B cell (primary cell): ENCODE data around the gene HIPK2. TPM values are rescaled to one million over a fixed set of nuclear protein-coding genes. Genes with fewer than 3 reads are reported as not detected.

Experiments
- ATAC-seq: fragments of 200-7000 bp; cut with Tn5 transposase; one replicate; pipeline ENCODE4 v1.10.0; 2021; ENCODE audit warnings: low read depth, mild to moderate bottlenecking, moderate number of reproducible peaks, moderate library complexity
- CTCF ChIA-PET: fragments of 350-600 bp; sonication (Branson Sonifier 250); formaldehyde crosslinking; loops from one replicate; lab custom pipeline; 2021; ENCODE audit warnings: antibody characterized with exemption, inconsistent platforms; lab: Charles Lee
- POLR2A ChIA-PET: fragments of 350-600 bp; sonication (Branson Sonifier 250); formaldehyde crosslinking; loops from one replicate; lab custom pipeline; 2021; ENCODE audit warnings: antibody characterized with exemption; lab: Charles Lee
- DNase-seq: peaks from one replicate; pipeline ENCODE4 v3.0.0; 2013
- H2AFZ ChIP-seq: 2 replicates; pipeline ENCODE4 v1.6.1; 2012; ENCODE audit warnings: mild to moderate bottlenecking, low read depth, low read length; ENCODE audit not compliant: insufficient read depth, poor library complexity, severe bottlenecking
- H3K27ac ChIP-seq, 2 donors: 1 replicate in 1 of 2; 2 replicates in 1 of 2; pipeline ENCODE4 v1.5.1; 2012 to 2013; ENCODE audit warnings: low read length in 2 of 2, mild to moderate bottlenecking in 2 of 2, moderate library complexity in 1 of 2
- H3K27me3 ChIP-seq, 4 experiments: fragments of 200-600 bp in 1 of 4; sonication (generic) in 1 of 4; replicated peaks in 1 of 4; 1 replicate in 2 of 4; 2 replicates in 2 of 4; pipeline versions ENCODE4 v1.6.1 to v1.7.0; 2013 to 2016; ENCODE audit warnings: low read length in 3 of 4, mild to moderate bottlenecking in 2 of 4, mixed read lengths in 1 of 4, moderate library complexity in 1 of 4; ENCODE audit not compliant: insufficient read depth in 4 of 4, control insufficient read depth in 3 of 4; ENCODE audit errors: control extremely low read depth in 1 of 4
- H3K36me3 ChIP-seq, 2 experiments: replicated peaks in 1 of 2; 1 replicate in 1 of 2; 2 replicates in 1 of 2; pipeline versions ENCODE4 v1.6.1 to v1.7.1; 2013; ENCODE audit warnings: low read length in 1 of 2; ENCODE audit not compliant: insufficient read depth in 2 of 2, control insufficient read depth in 1 of 2; ENCODE audit errors: control extremely low read depth in 1 of 2, extremely low read depth in 1 of 2
- H3K4me1 ChIP-seq, 2 donors: fragments of 200-600 bp in 1 of 2; sonication (generic) in 1 of 2; 1 replicate in 1 of 2; 2 replicates in 1 of 2; pipeline versions ENCODE4 v1.5.1 to v1.6.1; 2013 to 2017; ENCODE audit warnings: low read length in 2 of 2; ENCODE audit not compliant: control insufficient read depth in 2 of 2, insufficient read depth in 2 of 2
- H3K4me2 ChIP-seq: replicated peaks from 2 replicates; pipeline ENCODE3; 2012; ENCODE audit warnings: mild to moderate bottlenecking, low read depth, low read length; ENCODE audit not compliant: poor library complexity, severe bottlenecking
- H3K4me3 ChIP-seq, 5 experiments: fragments of 200-600 bp in 1 of 5; sonication (generic) in 1 of 5; 1 replicate in 3 of 5; 2 replicates in 2 of 5; pipeline versions ENCODE4 v1.5.1 to v1.7.0; 2011 to 2016; ENCODE audit warnings: low read length in 4 of 5, mild to moderate bottlenecking in 4 of 5, low read depth in 2 of 5, control low read depth in 1 of 5, moderate library complexity in 1 of 5; ENCODE audit not compliant: insufficient read depth in 1 of 5; ENCODE audit errors: control extremely low read depth in 1 of 5, extremely low read depth in 1 of 5
- H3K79me2 ChIP-seq: fragments of 200-600 bp; sonication (generic); one replicate; pipeline ENCODE4 v1.6.0; 2016; ENCODE audit warnings: low read length; ENCODE audit not compliant: control insufficient read depth, insufficient read depth
- H3K9ac ChIP-seq: fragments of 200-600 bp; sonication (generic); 2 replicates; pipeline ENCODE4 v1.6.1; 2017; ENCODE audit warnings: mild to moderate bottlenecking, low read length, moderate library complexity
- H3K9me3 ChIP-seq, 3 donors: one replicate each; pipeline versions ENCODE4 v1.6.1 to v1.7.1; 2013; ENCODE audit warnings: low read length in 2 of 3; ENCODE audit not compliant: control insufficient read depth in 2 of 3, insufficient read depth in 1 of 3; ENCODE audit errors: control extremely low read depth in 1 of 3
- H4K20me1 ChIP-seq: 2 replicates; pipeline ENCODE4 v1.6.0; 2012; ENCODE audit warnings: mild to moderate bottlenecking, low read length; ENCODE audit not compliant: insufficient read depth, control insufficient read depth, poor library complexity, severe bottlenecking
- H3K27ac Mint-ChIP-seq: one replicate; pipeline ENCODE4 v1.8.0; 2021; ENCODE audit warnings: mixed read lengths
- H3K27me3 Mint-ChIP-seq: one replicate; pipeline ENCODE4 v1.8.0; 2021; ENCODE audit warnings: mixed read lengths
- H3K4me1 Mint-ChIP-seq: one replicate; pipeline ENCODE4 v1.8.0; 2021; ENCODE audit warnings: mixed read lengths
- H3K4me3 Mint-ChIP-seq: one replicate; pipeline ENCODE4 v1.8.0; 2021; ENCODE audit warnings: mixed read lengths
- H3K9me3 Mint-ChIP-seq: one replicate; pipeline ENCODE4 v1.8.0; 2022; ENCODE audit warnings: mixed read lengths; ENCODE audit not compliant: insufficient read depth
- EZH2 ChIP-seq: IDR thresholded peaks from 2 replicates; pipeline ENCODE4 v1.6.1; 2012; ENCODE audit warnings: borderline replicate concordance, low read depth, mild to moderate bottlenecking, moderate library complexity, low read length; ENCODE audit not compliant: insufficient read depth, poor library complexity, severe bottlenecking
- WGBS: methylation state at CpG from one replicate; pipeline ENCODE4 v1.1.5; 2013; ENCODE audit warnings: missing lambda C conversion rate; ENCODE audit not compliant: insufficient coverage; 5-methylcytosine and 5-hydroxymethylcytosine counted together
- intact Hi-C: fragments of 100-400 bp; cut with micrococcal nuclease; formaldehyde crosslinking; loops from one replicate; pipeline ENCODE4 v1.10.0; 2022
- polyA plus RNA-seq: library from polyadenylated mRNA; depleted of rRNA; stranded (reverse); fragments of >200 nt; gene quantifications from 2 replicates; pipeline ENCODE4 v1.2.3, GENCODE V29; 2012
- total RNA-seq, 2 donors: library from RNA; stranded (reverse); fragments of 120-200 nt in 1 of 2; gene quantifications; 1 replicate in 1 of 2; 2 replicates in 1 of 2; pipeline versions ENCODE4 v1.2.3 to v1.2.4, GENCODE V29; 2013 to 2022
- TF ChIP-seq, protein P1 (sequence below): fragments of 200-600 bp; IDR thresholded peaks from one replicate; pipeline ENCODE4 v1.8.0; 2022; ENCODE audit warnings: antibody characterized with exemption, mild to moderate bottlenecking

Gene HIPK2
- total and polyA plus RNA-seq, 2 donors (not counting 1 experiment from before 2014, with no cell fraction given): 6.8 to 58.2 TPM

DNA sequence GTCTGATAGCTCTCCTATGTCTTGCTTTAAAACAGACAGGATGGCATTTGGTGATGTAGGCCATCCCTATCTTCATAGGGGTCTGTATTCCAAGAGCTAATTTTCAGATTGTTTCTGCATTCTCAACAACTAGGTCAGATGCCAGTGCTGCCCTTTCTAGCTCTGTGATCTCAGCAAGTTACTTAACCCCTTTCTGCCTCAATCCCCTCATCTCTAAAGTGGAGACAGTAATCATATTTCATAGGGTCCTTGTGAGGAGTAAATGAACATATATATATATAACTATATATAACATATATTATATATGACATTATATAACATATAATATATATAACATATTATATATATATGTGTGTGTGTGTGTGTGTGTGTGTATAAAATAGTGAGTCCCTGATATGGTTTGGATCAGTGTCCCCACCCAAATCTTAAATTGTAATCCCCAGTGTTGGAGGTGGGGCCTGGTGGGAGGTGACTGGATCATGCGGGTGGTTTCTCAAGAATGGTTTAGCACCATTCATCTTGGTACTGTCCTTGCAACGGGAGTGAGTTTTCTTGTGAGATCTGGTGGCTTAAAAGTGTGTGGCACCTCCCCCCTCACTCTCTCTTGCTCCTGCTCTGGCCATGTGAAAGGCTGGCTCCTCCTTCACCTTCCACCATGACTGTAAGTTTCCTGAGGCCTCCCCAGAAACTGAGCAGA, 45.2 kb downstream of the HIPK2 start:
- H3K4me3 Mint-ChIP-seq: no peak overlapping the region
- H3K4me1 Mint-ChIP-seq: peaks cover 56% of the 10 kb centered on the region
- Histone ChIP-seq H3K27ac (peak overlapping the region in 1 of 2 donors; percentile 32), H2AFZ (no peak overlapping the region), H4K20me1 (no peaks in the 10 kb centered on the region), H3K4me2 (no peak overlapping the region), H3K9ac (no peak overlapping the region), H3K36me3 (no peaks in the 10 kb centered on the region), H3K9me3 (no peaks in the 10 kb centered on the region), H3K79me2 (peaks cover 89% of the 10 kb centered on the region), H3K27me3 (no peaks in the 10 kb centered on the region), H3K4me3 (no peak overlapping the region), H3K4me1 (peaks cover 25 to 29% of the 10 kb centered on the region in 2 donors)
- no CpG with 5 or more reads among the region's 2 CpGs for WGBS
- DNase-seq: no peak
- ChIA-PET POLR2A (no interaction called here), CTCF (interaction anchor here (0.7 kb wide), 1 partner anchor 9 kb away, joined by 4 read pairs; no protein-coding TSS in a partner anchor)
- no peaks in the 10 kb centered on the region for H3K27me3 Mint-ChIP-seq
- H3K27ac Mint-ChIP-seq: peak overlapping the region; percentile 65
- H3K9me3 Mint-ChIP-seq: no peaks in the 10 kb centered on the region
- TF ChIP-seq, protein P1, sequence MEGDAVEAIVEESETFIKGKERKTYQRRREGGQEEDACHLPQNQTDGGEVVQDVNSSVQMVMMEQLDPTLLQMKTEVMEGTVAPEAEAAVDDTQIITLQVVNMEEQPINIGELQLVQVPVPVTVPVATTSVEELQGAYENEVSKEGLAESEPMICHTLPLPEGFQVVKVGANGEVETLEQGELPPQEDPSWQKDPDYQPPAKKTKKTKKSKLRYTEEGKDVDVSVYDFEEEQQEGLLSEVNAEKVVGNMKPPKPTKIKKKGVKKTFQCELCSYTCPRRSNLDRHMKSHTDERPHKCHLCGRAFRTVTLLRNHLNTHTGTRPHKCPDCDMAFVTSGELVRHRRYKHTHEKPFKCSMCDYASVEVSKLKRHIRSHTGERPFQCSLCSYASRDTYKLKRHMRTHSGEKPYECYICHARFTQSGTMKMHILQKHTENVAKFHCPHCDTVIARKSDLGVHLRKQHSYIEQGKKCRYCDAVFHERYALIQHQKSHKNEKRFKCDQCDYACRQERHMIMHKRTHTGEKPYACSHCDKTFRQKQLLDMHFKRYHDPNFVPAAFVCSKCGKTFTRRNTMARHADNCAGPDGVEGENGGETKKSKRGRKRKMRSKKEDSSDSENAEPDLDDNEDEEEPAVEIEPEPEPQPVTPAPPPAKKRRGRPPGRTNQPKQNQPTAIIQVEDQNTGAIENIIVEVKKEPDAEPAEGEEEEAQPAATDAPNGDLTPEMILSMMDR: no peak
- TF ChIP-seq EZH2: no peak
- intact Hi-C loops: loop anchor here (5.0 kb wide), 1 partner anchor 45 kb away; the partner anchor contains the start of gene HIPK2
- ATAC-seq: no peak

DNA sequence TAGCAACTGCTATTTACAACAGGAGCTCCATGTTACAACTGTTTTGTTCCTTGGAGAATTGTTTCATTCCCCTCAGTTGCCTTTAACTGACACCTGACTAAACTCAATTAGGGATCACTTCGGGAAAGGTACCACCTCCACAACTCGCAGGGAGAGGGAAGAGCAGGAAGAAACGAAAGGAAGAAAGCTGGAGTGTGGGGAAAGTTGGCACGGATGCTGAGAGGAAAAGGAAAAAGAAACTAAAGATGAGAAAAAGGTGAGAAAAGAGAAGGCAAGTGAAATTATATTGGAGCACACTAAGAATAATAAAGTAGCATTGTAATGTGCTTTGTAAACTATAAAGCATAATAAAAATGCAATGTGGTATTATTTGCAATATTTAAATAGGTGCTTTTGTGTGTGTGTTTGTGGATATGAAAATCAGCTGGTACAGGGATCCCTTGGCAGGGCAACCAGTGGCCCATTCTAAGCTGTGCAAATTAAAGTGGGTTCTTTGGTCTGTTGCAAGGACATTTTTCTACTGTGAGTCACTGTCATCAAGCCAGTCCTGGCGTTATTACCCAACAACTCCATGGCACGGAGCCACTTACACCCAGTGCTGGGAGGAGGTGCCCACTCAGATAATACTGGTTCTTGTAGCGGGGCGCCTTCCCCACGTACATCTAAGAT, 45.9 kb downstream of the HIPK2 start:
- no peak overlapping the region for H2AFZ ChIP-seq
- H3K27me3 ChIP-seq: no peaks in the 10 kb centered on the region
- no peak for DNase-seq
- WGBS: 93% methylated on average over 5 of the region's 9 CpGs
- Mint-ChIP-seq H3K27ac (peak overlapping the region; percentile 70), H3K4me3 (peak overlapping the region; percentile 47), H3K27me3 (no peaks in the 10 kb centered on the region), H3K4me1 (peaks cover 56% of the 10 kb centered on the region), H3K9me3 (no peaks in the 10 kb centered on the region)
- H3K4me1 ChIP-seq: peaks cover 19 to 25% of the 10 kb centered on the region in 2 donors
- TF ChIP-seq EZH2: no peak
- TF ChIP-seq, protein P1: no peak
- H3K27ac ChIP-seq: peak overlapping the region; percentile 32 to 58
- no peaks in the 10 kb centered on the region for H3K9me3 ChIP-seq
- no peaks in the 10 kb centered on the region for H4K20me1 ChIP-seq
- H3K79me2 ChIP-seq: peaks cover 86% of the 10 kb centered on the region
- peak overlapping the region; percentile 13 for H3K9ac ChIP-seq
- CTCF ChIA-PET: interaction anchor here (0.7 kb wide), 1 partner anchor 8 kb away, joined by 4 read pairs; no protein-coding TSS in a partner anchor
- no peaks in the 10 kb centered on the region for H3K36me3 ChIP-seq
- no peak for ATAC-seq
- no peak overlapping the region for H3K4me3 ChIP-seq
- POLR2A ChIA-PET: no interaction called here
- peak overlapping the region; percentile 46 for H3K4me2 ChIP-seq
- intact Hi-C loops: loop anchor here (5.0 kb wide), 1 partner anchor 45 kb away; the partner anchor contains the start of gene HIPK2
